H1 (cell line): ENCODE results near the gene LRRC32. TPM values are rescaled to one million over a fixed set of nuclear protein-coding genes. Genes with fewer than 3 reads are reported as not detected.
A peak's percentile ranks its signal among the peaks of the same experiment; 100 is the strongest.

Experiments used
- CTCF ChIA-PET: fragments of 300-600 bp; sonication (Branson Sonifier 250); formaldehyde crosslinking; loops from one replicate; lab custom pipeline; 2021; ENCODE audit not compliant: partially characterized antibody; lab: Charles Lee
- POLR2A ChIA-PET: fragments of 300-600 bp; sonication (Branson Sonifier 250); formaldehyde crosslinking; loops from one replicate; lab custom pipeline; 2021; ENCODE audit warnings: inconsistent platforms; ENCODE audit not compliant: partially characterized antibody; lab: Charles Lee
- DNase-seq, 2 experiments: peaks; one replicate each; pipeline versions ENCODE4 v3.0.0 to v3.0.0-alpha.2; 2010 to 2022; ENCODE audit warnings: low spot score in 2 of 2, low read depth in 1 of 2, mixed read lengths in 1 of 2
- FAIRE-seq: peaks from 2 replicates; lab custom pipeline; 2011; peaks lifted over from hg19 to GRCh38; lab: Jason Lieb, UNC
- H2AFZ ChIP-seq: 2 replicates; pipeline ENCODE4 v1.8.1; 2012; ENCODE audit warnings: low read length, inconsistent platforms
- H2AK5ac ChIP-seq: 2 replicates; pipeline ENCODE4 v1.6.1; 2013; ENCODE audit warnings: low read depth, low read length
- H2BK120ac ChIP-seq: replicated peaks from 2 replicates; pipeline ENCODE3; 2013; ENCODE audit warnings: low read depth, low read length, inconsistent platforms
- H2BK12ac ChIP-seq: 2 replicates; pipeline ENCODE4 v1.6.1; 2013; ENCODE audit warnings: low read depth, low read length
- H2BK15ac ChIP-seq: 2 replicates; pipeline ENCODE4 v1.6.1; 2013; ENCODE audit warnings: low read length
- H2BK20ac ChIP-seq: 2 replicates; pipeline ENCODE4 v1.6.1; 2013; ENCODE audit warnings: low read length
- H2BK5ac ChIP-seq: 2 replicates; pipeline ENCODE4 v1.6.1; 2013; ENCODE audit warnings: low read depth, low read length
- H3K14ac ChIP-seq: 2 replicates; pipeline ENCODE4 v1.6.1; 2013; ENCODE audit warnings: inconsistent platforms; ENCODE audit not compliant: insufficient read length
- H3K18ac ChIP-seq: 2 replicates; pipeline ENCODE4 v1.6.1; 2013; ENCODE audit warnings: low read length; ENCODE audit errors: extremely low read depth
- H3K23ac ChIP-seq: 2 replicates; pipeline ENCODE4 v1.6.1; 2013; ENCODE audit warnings: inconsistent platforms; ENCODE audit not compliant: insufficient read length
- H3K23me2 ChIP-seq: 2 replicates; pipeline ENCODE4 v1.6.1; 2013; ENCODE audit warnings: low read depth, low read length
- H3K27ac ChIP-seq: 2 replicates; pipeline ENCODE4 v1.6.1; 2011; ENCODE audit warnings: low read depth, low read length, inconsistent platforms
- H3K27me3 ChIP-seq, 4 experiments: replicated peaks in 1 of 4; 1 replicate in 1 of 4; 2 replicates in 3 of 4; pipeline versions ENCODE4 v1.6.1 to v1.8.1; 2011 to 2013; ENCODE audit warnings: low read length in 3 of 4, mild to moderate bottlenecking in 3 of 4, inconsistent platforms in 2 of 4, mixed read lengths in 2 of 4, moderate library complexity in 1 of 4; ENCODE audit not compliant: control insufficient read depth in 3 of 4, insufficient read depth in 3 of 4; ENCODE audit errors: extremely low read depth in 1 of 4
- H3K36me3 ChIP-seq, 4 experiments: 2 replicates each; pipeline versions ENCODE4 v1.6.1 to v1.8.1; 2011 to 2013; ENCODE audit warnings: mild to moderate bottlenecking in 4 of 4, low read length in 3 of 4, moderate library complexity in 2 of 4, control low read depth in 1 of 4, inconsistent platforms in 1 of 4; ENCODE audit not compliant: insufficient read depth in 4 of 4, control insufficient read depth in 2 of 4
- H3K4ac ChIP-seq: replicated peaks from 2 replicates; pipeline ENCODE3; 2013; ENCODE audit warnings: low read length, low read depth, mixed read lengths, inconsistent platforms; ENCODE audit not compliant: insufficient read length
- H3K4me1 ChIP-seq, 4 experiments: replicated peaks in 1 of 4; 1 replicate in 1 of 4; 2 replicates in 3 of 4; pipeline versions ENCODE4 v1.6.1 to v1.8.1; 2011 to 2013; ENCODE audit warnings: low read length in 3 of 4, inconsistent platforms in 2 of 4, mixed read lengths in 1 of 4; ENCODE audit not compliant: insufficient read depth in 4 of 4, control insufficient read depth in 3 of 4
- H3K4me2 ChIP-seq, 2 experiments: 2 replicates each; pipeline versions ENCODE4 v1.6.1 to v1.8.1; 2011 to 2013; ENCODE audit warnings: low read depth in 2 of 2, low read length in 2 of 2, control low read depth in 1 of 2, inconsistent platforms in 1 of 2, mild to moderate bottlenecking in 1 of 2; ENCODE audit not compliant: insufficient read depth in 1 of 2
- H3K4me3 ChIP-seq, 4 experiments: fragments of 200-600, 300-600 bp in 1 of 4; sonication (generic), shearing (Covaris generic), sonication (Bioruptor Twin) in 1 of 4; 2 replicates each; pipeline versions ENCODE4 v1.5.1 to v1.8.1; 2011 to 2016; ENCODE audit warnings: low read length in 4 of 4, low read depth in 3 of 4, control low read depth in 2 of 4, inconsistent platforms in 2 of 4, mild to moderate bottlenecking in 2 of 4, mixed read lengths in 1 of 4, moderate library complexity in 1 of 4; ENCODE audit not compliant: insufficient read depth in 2 of 4; ENCODE audit errors: extremely low read depth in 1 of 4
- H3K56ac ChIP-seq: replicated peaks from 2 replicates; pipeline ENCODE3; 2013; ENCODE audit warnings: low read depth, mild to moderate bottlenecking, mixed read lengths, low read length, inconsistent platforms; ENCODE audit not compliant: insufficient read length
- H3K79me1 ChIP-seq: 2 replicates; pipeline ENCODE4 v1.6.1; 2013; ENCODE audit warnings: low read depth, low read length, control low read depth
- H3K79me2 ChIP-seq, 2 experiments: 2 replicates each; pipeline versions ENCODE4 v1.6.1 to v1.8.1; 2012 to 2013; ENCODE audit warnings: low read length in 2 of 2, mild to moderate bottlenecking in 2 of 2, inconsistent platforms in 1 of 2; ENCODE audit not compliant: insufficient read depth in 2 of 2, control insufficient read depth in 1 of 2
- H3K9ac ChIP-seq, 4 experiments: replicated peaks in 1 of 4; 1 replicate in 1 of 4; 2 replicates in 3 of 4; pipeline versions ENCODE4 v1.6.1 to v1.8.1; 2011 to 2013; ENCODE audit warnings: low read depth in 3 of 4, low read length in 3 of 4, control low read depth in 2 of 4, mild to moderate bottlenecking in 2 of 4, moderate library complexity in 2 of 4, inconsistent platforms in 1 of 4; ENCODE audit errors: extremely low read depth in 1 of 4
- H3K9me3 ChIP-seq, 2 experiments: 2 replicates each; pipeline versions ENCODE4 v1.6.1 to v1.8.1; 2012 to 2013; ENCODE audit warnings: mild to moderate bottlenecking in 2 of 2, moderate library complexity in 2 of 2, control low read depth in 1 of 2, inconsistent platforms in 1 of 2, low read depth in 1 of 2, low read length in 1 of 2, mixed read lengths in 1 of 2; ENCODE audit not compliant: insufficient read depth in 2 of 2
- H4K20me1 ChIP-seq, 2 experiments: replicated peaks in 1 of 2; 2 replicates each; pipeline versions ENCODE3 to v1.8.1; 2011 to 2013; ENCODE audit warnings: inconsistent platforms in 2 of 2, low read length in 2 of 2, mild to moderate bottlenecking in 1 of 2; ENCODE audit not compliant: insufficient read depth in 2 of 2, control insufficient read depth in 1 of 2
- H4K5ac ChIP-seq: 2 replicates; pipeline ENCODE4 v1.6.1; 2013; ENCODE audit warnings: low read length, low read depth, mixed read lengths, inconsistent platforms; ENCODE audit not compliant: insufficient read length
- H4K8ac ChIP-seq: 2 replicates; pipeline ENCODE4 v1.8.0; 2013; ENCODE audit warnings: mild to moderate bottlenecking, moderate library complexity, low read length, inconsistent platforms; ENCODE audit not compliant: insufficient read depth; ENCODE audit errors: extremely low read depth
- H4K91ac ChIP-seq: replicated peaks from 2 replicates; pipeline ENCODE3; 2013; ENCODE audit warnings: low read length, mixed read lengths, inconsistent platforms; ENCODE audit not compliant: insufficient read length
- BRCA1 ChIP-seq: IDR thresholded peaks from 2 replicates; pipeline ENCODE4 v1.6.1; 2012; ENCODE audit warnings: low read depth, low read length, improper control_type of control experiment
- CTCF ChIP-seq, 3 experiments: IDR thresholded peaks; 1 replicate in 2 of 3; 2 replicates in 1 of 3; pipeline versions ENCODE4 v1.5.1 to v1.6.1; 2011; ENCODE audit warnings: low read length in 3 of 3, mild to moderate bottlenecking in 3 of 3, inconsistent platforms in 2 of 3, low read depth in 1 of 3, moderate library complexity in 1 of 3; ENCODE audit not compliant: insufficient read depth in 1 of 3; ENCODE audit errors: control extremely low read depth in 1 of 3
- EZH2 ChIP-seq: fragments of 200-600 bp; sonication (generic); IDR thresholded peaks from 2 replicates; pipeline ENCODE4 v1.7.1; 2012; ENCODE audit warnings: low read depth, mild to moderate bottlenecking, moderate library complexity, low read length, inconsistent platforms; ENCODE audit not compliant: severe bottlenecking
- GTF2F1 ChIP-seq: IDR thresholded peaks from 2 replicates; pipeline ENCODE4 v1.6.1; 2012; ENCODE audit warnings: low read depth, low read length, improper control_type of control experiment, borderline replicate concordance
- JUND ChIP-seq: IDR thresholded peaks from 2 replicates; pipeline ENCODE4 v1.6.1; 2011; ENCODE audit warnings: mild to moderate bottlenecking, improper control_type of control experiment, low read length
- KDM4A ChIP-seq: IDR thresholded peaks from one replicate; pipeline ENCODE4 v1.7.1; 2012; ENCODE audit warnings: low read depth, mild to moderate bottlenecking, moderate library complexity, low read length, inconsistent platforms; ENCODE audit not compliant: severe bottlenecking
- NANOG ChIP-seq: IDR thresholded peaks from 2 replicates; pipeline ENCODE4 v1.6.1; 2011; ENCODE audit warnings: low read length, low read depth, mild to moderate bottlenecking, inconsistent platforms; ENCODE audit not compliant: insufficient read depth, poor library complexity, severe bottlenecking
- PHF8 ChIP-seq: fragments of 200-600 bp; sonication (generic); conservative IDR thresholded peaks from 2 replicates; pipeline ENCODE4 v1.7.1; 2012; ENCODE audit warnings: low read depth, mild to moderate bottlenecking, inconsistent platforms, low read length, moderate library complexity
- RNF2 ChIP-seq: fragments of 200-900, 300-1000 bp; sonication (generic); IDR thresholded peaks from 2 replicates; pipeline ENCODE4 v1.7.1; 2016; ENCODE audit warnings: borderline replicate concordance, low read depth, mild to moderate bottlenecking, antibody characterized with exemption, low read length; ENCODE audit not compliant: poor library complexity, severe bottlenecking; ENCODE audit errors: missing control alignments
- TCF12 ChIP-seq: IDR thresholded peaks from 2 replicates; pipeline ENCODE4 v1.6.1; 2011; ENCODE audit warnings: low read depth, mild to moderate bottlenecking, low read length
- WGBS, 2 experiments: shearing (Covaris generic) in 1 of 2; methylation state at CpG; one replicate each; pipeline versions ENCODE4 v1.1.6 to v1.1.7; 2013 to 2015; ENCODE audit warnings: low lambda C conversion rate in 2 of 2, mixed read lengths in 2 of 2, inconsistent platforms in 1 of 2, low coverage in 1 of 2, missing lambda C conversion rate in 1 of 2; ENCODE audit not compliant: insufficient replicate concordance in 2 of 2, insufficient coverage in 1 of 2, insufficient read length in 1 of 2; ENCODE audit errors: extremely low coverage in 1 of 2, missing lambda C conversion rate in 1 of 2; 5-methylcytosine and 5-hydroxymethylcytosine counted together
- polyA plus RNA-seq, 7 experiments: library from polyadenylated mRNA; depleted of rRNA in 3 of 7; stranded (reverse) in 5 of 7; unstranded in 2 of 7; fragments of >200 nt in 5 of 7; fragments of 200-250 nt in 2 of 7; gene quantifications; 1 replicate in 5 of 7; 2 replicates in 1 of 7; 4 replicates in 1 of 7; pipeline versions ENCODE4 v1.2.1 to v1.2.3, GENCODE V29; 2011 to 2013; ENCODE audit warnings: missing spikeins in 2 of 7, mixed read lengths in 2 of 7
- total RNA-seq: library from RNA; stranded (reverse); fragmentation: NEBNext Ultra II Directional; extraction: Animal tissue kit (Norgen Biotek cat#: 25700); gene quantifications from 2 replicates; pipeline ENCODE4 v1.2.1, GENCODE V29; 2021

Gene LRRC32
- total and polyA plus RNA-seq, 2 of the 8 experiments (the other 6 are each of a cell fraction or from before 2014, with no cell fraction given) = 0.99 to 1.9 TPM

- Histone ChIP-seq H4K5ac (no peak overlapping the region), H2BK5ac (no peak overlapping the region), H3K27ac (no peak overlapping the region), H3K23me2 (no peaks in the 10 kb centered on the region; the same call in 1 of the 2 replicates), H3K56ac (no peak overlapping the region), H3K23ac (no peak overlapping the region), H3K9me3 (peaks cover 0 to 4% of the 10 kb centered on the region in 2 experiments; a peak in 2 of 4 replicates), H3K9ac (no peak overlapping the region), H2AFZ (no peak overlapping the region), H3K18ac (no peak overlapping the region), H4K20me1 (no peaks in the 10 kb centered on the region), H3K4me1 (peaks cover 2 to 11% (median 7%) of the 10 kb centered on the region in 4 experiments; a peak in 4 of 7 replicates), H2AK5ac (no peak overlapping the region), H3K27me3 (no peaks in the 10 kb centered on the region), H3K79me1 (no peaks in the 10 kb centered on the region; the same call in 1 of the 2 replicates), H2BK15ac (no peak overlapping the region), H3K4me2 (no peak overlapping the region), H2BK20ac (peak overlapping the region; percentile 98), H2BK12ac (peak overlapping the region; percentile 69; the same call in 1 of the 2 replicates), H4K8ac (no peak overlapping the region), H2BK120ac (no peak overlapping the region), H3K14ac (no peak overlapping the region), H4K91ac (peak overlapping the region; percentile 50), H3K4me3 (no peak overlapping the region), H3K4ac (no peak overlapping the region), H3K36me3 (no peaks in the 10 kb centered on the region), H3K79me2 (no peaks in the 10 kb centered on the region)
- POLR2A ChIA-PET = interaction anchor here (2.1 kb wide), 1 partner anchor 9 kb away, joined by 6 read pairs; no protein-coding TSS in a partner anchor
- DNase-seq (no peak), FAIRE-seq (no peak)
- 92% methylated on average over 5 of the region's 5 CpGs; no CpG with 5 or more reads in 1 of the 2 experiments for WGBS, 2 experiments
- CTCF ChIA-PET = interaction anchor here (1.0 to 1.9 kb wide), 7 partner anchors 8 to 20 kb away, joined by 3 to 7 read pairs (median 4); no protein-coding TSS in a partner anchor
- TF ChIP-seq RNF2 (no peak), BRCA1 (no peak), NANOG (no peak), JUND (no peak), TCF12 (no peak), KDM4A (no peak), PHF8 (no peak), GTF2F1 (no peak), CTCF (IDR thresholded peaks at IDR 0.05; ENCODE audit: control extremely low read depth in 1 of 3, insufficient read depth in 1 of 3, low read depth in 1 of 3, low read length in 3 of 3) (no peak), EZH2 (no peak)
Observed at GRCh38 chr11:76705826-76706225, 35.3 kb upstream of the LRRC32 start.
